Stimulated activated CD4-positive, alpha-beta T cell treated with anti-CD3 and anti-CD28 coated beads, TNF-alpha, amount 100 ng/mL, for 4 hours (primary cell): ENCODE data around the gene DUSP22.
A peak's percentile ranks its signal among the peaks of the same experiment; 100 is the strongest.

Experiments used
- DNase-seq, 3 experiments: peaks; one replicate each; pipeline ENCODE4 v3.0.0-alpha.2; 2020; ENCODE audit warnings: low read depth in 3 of 3

DUSP22 gene

DNA sequence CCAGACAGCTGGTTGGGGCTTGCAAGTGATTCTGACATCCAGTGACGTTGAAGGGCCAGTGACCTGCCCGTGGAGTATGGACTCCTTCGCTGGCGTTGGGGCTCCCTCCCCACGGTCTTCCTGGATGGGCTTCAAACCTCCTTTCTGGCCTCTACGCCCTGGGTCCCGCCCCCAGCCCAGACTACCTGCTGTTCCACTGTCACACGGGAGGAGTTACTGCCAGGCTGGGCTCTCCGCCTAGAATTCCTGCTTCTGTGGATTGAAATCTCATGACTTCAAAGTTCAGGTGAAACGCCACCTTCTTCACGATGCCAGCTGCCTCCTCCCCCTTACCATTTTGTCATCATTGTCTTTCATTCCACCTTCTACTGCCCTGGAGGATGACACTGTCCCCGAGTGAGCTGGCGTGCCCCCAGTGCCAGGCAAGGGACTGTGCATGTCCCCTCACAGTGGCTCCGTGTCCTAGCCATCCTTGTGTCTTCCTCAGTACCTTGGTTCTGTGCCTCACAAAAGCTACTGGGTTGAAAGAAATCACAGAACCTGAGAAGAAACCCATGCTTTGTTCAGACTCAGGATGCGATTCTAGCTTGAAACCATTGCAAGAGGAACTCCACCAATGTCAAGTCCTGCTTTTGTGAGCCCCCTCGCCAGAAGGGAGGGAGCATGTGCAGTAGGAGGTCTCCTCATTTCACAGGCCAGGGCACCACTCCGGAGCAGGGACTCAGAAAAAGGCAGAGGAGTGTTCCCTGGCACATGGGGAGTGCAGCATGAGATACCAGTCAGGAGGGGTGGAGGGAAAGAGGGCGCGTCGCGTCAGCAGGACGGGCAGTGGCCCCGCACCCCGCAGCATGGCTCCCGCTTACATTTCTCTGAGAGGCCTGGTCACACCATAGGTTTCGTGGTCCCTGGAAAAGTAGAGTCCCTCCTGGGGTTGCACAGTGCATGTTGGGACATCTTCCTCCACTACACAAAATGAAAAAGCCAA is 88.2 kb downstream of the DUSP22 start:
- DNase-seq = no peak

GRCh38 chr6:381742-382461 is 89.6 kb downstream of the DUSP22 start:
- no peak for DNase-seq

GRCh38 chr6:382883-383810 is 90.9 kb downstream of the DUSP22 start:
- DNase-seq = no peak

- DNase-seq = no peak
These were observed 91.6 kb downstream of the DUSP22 start for GRCh38 chr6:383856-384255.

DNA sequence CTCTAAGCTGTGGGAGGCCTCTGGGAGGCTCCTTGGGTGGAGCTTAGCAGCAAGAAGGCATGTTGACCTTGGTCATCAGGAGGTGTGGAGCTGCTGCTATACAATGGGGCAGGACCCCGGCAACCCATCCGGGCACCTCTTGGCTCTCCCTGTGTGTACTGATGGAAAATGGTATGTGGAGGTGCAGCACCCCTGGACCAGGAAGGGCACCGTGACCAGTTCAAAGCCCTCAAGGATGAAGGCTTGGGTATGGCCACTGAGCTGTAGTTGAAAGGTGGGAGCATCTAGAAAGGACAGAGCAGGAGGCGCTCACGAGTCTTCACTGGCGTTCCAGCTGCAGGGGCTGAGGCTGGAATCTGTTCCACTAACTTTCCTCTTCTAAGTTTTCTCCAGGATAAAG is 92.6 kb downstream of the DUSP22 start:
- no peak for DNase-seq

DNA sequence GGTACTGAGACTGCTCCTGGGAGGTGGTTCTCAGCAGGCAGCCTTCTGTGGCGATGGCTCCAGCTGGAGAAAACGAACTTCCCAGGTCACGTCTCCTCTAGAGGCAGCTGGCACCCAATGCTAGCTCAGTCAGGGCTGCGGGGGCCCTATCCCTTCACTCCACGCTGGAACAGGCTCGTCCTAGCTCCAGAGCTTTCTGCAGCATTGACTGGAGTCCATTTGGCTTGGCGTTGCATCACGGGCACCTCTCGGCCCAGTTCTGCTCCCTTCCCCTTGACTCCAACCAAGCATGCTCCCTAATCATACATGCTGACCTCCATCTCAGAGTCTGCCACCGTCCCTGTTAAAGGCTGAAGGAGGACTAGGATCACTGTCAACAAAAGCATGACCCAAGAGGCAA is 93.3 kb downstream of the DUSP22 start:
- DNase-seq = no peak

- DNase-seq = no peak
These were observed 94.5 kb downstream of the DUSP22 start for GRCh38 chr6:386688-387266.

- DNase-seq = no peak
These were observed 95.0 kb downstream of the DUSP22 start for GRCh38 chr6:387293-387741.

GRCh38 chr6:388202-388903 is 96.1 kb downstream of the DUSP22 start:
- no peak for DNase-seq

DNA sequence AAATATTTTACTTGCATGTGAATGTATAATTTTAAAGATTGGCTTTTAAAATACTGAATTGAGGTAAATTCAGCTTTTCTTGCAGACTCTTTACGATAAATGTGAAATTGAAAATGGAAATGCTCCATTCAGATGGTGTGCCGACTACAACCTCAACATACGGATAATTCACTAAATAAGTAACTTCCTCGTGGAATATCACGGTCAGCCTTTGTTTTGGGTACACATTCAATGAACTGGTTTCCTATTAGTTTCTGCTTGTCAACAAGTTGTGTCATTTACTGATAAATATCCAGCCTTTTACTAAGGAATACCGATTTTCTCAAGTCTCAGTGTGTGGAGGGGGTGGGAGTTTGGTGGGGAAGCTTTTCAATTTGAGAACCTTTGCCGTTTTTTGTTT is 96.9 kb downstream of the DUSP22 start:
- no peak for DNase-seq

DNA sequence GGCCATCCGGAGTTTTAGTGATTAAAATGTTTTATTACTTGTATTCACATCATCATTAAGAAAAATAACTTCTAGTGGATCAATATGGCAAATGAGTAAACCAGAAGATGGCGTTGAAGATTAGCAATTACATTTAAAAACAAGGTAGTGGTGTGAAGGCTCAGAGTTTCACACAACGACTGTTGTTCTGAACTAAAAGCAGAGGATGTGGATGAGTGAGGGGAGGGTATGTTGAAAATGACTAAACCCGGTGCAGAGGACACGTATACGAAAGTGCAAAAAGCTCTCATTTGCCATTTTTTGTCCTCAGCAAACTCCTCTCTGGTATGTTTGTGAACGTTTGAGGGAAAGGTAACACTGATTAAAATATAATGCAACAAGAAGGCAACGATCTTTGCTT is 97.3 kb downstream of the DUSP22 start:
- DNase-seq = no peak

DNA sequence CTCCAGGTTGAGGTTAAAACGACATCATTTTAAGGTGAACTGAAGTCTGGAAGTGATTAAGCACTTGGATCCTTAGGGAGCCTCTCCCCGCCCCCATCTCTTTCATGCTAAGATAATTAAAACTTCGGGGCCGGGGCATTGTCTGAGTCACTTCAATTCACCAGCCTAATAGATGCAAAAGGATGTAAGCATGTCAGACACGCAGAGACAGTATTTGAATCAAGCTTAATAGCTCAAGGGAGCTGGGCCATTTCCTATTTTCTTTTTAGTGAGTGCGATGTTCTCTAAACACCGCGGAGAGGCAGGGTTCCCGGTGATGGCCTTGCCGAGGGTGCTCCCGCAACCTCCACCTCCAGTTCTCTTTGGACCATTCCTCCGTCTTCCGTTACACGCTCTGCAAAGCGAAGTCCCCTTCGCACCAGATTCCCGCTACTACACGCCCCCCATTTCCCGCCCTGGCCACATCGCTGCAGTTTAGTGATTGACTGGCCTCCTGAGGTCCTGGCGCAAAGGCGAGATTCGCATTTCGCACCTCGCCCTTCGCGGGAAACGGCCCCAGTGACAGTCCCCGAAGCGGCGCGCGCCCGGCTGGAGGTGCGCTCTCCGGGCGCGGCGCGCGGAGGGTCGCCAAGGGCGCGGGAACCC is 98.7 kb downstream of the DUSP22 start:
- DNase-seq = no peak

DNA sequence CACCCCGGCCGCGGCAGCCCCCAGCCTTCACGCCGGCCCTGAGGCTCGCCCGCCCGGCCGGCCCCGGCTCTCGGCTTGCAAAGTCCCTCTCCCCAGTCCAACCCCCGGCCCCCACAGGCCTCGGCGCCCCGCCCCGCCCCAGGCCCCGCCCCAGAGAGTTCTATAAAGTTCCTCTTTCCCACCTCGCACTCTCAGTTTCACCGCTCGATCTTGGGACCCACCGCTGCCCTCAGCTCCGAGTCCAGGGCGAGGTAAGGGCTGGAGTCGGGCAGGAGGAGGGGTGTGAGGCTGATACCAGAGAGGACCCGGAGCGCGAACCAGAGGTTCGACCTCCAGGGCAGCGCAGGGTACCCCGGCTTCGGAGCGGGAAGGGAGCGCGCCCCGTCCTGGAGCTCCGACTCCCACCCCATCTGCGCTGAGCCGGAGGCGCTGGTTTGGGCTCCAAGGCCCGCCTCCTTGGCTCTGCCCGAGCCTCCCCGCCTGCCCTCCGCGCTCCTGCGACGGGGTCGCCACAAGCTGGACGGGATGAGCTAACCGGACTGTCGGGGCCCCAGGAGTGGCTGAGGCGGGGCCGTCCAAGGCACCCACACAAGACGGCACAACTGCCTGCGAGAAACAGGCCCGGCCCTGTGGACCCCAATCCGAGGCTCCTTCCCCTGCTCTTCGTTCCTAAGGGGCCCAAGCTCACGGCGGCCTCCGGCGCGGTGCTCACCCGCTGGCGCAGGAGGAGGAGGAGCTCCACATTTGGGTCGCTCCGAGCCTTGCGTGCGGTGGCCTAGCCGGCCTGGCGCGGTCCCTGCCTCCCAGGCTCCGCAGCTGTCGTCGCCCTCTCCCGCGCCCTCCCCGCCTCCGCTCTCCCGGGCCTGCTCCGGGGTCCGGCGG is 99.5 kb downstream of the DUSP22 start, which contains the start of gene IRF4:
Gene IRF4, plus strand, starts transcription at position 194 of the 882 bp plus-strand sequence. CDS start 1,401 bp downstream, outside the sequence.
- DNase-seq = peak; percentile 69 to 78 (median 77)

DNA sequence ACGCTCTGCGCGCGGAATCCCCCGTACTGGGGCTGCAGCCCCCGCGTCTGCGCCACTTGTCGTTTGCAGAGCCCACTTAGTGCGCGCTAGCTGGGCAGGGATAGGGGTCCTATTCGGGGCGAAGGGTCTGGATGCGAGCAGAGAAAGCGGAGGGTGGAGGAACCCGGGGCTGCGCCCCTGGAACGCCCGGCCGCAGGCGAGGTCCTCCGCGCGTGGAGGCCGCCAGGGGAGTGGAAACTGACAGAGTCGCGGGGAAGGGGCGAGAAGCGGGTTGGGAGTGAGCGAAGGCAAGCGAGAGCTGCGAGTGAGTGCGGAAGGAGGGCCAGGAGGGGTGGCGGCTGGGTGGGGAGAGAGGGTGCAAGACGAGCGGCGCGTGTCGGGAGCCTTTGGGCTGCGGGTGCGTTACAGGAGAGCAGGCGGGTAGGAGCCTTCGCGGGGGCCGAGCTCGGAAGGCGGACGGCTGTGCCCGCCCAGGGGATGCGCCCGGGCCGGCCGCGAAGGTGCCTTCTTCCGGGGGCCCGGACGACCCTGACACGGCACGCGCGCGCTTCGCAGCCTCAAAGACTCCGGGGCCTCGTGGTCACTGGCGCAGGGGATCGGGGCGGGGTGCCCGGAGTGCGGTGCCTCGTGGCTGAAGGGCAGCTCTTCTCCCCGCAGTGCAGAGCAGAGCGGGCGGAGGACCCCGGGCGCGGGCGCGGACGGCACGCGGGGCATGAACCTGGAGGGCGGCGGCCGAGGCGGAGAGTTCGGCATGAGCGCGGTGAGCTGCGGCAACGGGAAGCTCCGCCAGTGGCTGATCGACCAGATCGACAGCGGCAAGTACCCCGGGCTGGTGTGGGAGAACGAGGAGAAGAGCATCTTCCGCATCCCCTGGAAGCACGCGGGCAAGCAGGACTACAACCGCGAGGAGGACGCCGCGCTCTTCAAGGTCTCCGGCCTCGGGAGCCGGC is 100.4 kb downstream of the DUSP22 start:
- DNase-seq = no peak

GRCh38 chr6:393391-394221 is 101.3 kb downstream of the DUSP22 start:
- peak in 1 of 3 experiments; percentile 35 for DNase-seq

- no peak for DNase-seq
These were observed 102.5 kb downstream of the DUSP22 start for GRCh38 chr6:394641-395289.
